ENCODE data around the gene MRPL52.
"Not testable (repeated sequence)": the region's sequence is repeated elsewhere in the genome, so short reads cannot be mapped to it uniquely, and the experiment has no call there.

MRPL52 gene

DNA sequence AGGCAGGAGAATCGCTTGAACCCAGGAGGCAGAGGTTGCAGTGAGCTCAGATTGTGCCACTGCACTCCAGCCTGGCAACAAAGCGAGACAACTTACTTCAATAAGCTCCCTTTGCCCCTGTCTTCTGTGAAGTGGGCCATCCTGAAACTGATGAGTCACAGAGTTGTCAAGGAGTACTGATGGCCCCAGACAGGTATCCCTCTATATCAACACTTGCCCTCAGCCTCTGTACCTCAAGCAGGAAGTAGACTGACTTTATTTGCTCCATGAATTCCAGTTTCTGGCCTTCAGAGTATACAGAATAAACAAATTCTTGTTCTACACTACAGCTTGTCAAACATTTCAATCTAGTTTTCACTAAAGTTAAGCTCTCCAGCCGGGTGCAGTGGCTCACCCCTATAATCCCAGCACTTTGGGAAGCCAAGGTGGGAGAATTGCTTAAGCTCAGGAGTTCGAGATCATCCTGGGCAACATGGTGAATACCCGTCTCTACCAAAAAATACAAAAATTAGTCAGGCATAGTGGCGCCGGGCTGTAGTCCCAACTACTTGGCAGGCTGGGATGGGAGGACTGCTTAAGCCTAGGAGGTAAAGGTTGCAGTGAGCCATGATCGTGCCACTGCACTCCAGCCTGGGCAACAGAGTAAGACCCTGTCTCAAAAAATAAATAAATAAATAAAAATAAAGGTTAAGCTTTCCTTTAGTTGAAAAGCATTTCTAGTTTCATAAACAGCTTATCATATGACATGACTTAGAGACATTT, 25.5 kb downstream of the MRPL52 start:
- DNase-seq, result no peak

DNA sequence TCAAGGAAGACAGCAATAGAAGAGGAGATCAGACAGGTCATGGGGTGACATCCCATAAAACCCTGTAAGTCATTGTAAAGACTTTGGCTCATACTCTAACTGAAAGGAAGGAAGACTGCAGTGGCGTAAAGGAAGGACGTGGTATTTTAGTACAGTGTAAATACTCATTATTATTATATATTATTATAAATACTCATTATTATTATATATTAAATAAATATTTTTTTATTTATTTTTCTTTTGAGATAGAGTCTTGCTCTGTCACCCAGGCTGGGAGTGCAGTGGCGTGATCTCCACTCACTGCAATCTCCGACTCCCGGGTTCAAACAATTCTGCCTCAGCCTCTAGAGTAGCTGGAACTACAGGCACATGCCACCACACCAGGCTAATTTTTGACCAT, 26.7 kb downstream of the MRPL52 start:
- no peak for DNase-seq

- DNase-seq, result not testable (repeated sequence)
These were observed 30.7 kb downstream of the MRPL52 start for GRCh38 chr14:22860377-22860776.

- DNase-seq, result no peak
These were observed 32.0 kb downstream of the MRPL52 start for GRCh38 chr14:22861651-22862050.

DNA sequence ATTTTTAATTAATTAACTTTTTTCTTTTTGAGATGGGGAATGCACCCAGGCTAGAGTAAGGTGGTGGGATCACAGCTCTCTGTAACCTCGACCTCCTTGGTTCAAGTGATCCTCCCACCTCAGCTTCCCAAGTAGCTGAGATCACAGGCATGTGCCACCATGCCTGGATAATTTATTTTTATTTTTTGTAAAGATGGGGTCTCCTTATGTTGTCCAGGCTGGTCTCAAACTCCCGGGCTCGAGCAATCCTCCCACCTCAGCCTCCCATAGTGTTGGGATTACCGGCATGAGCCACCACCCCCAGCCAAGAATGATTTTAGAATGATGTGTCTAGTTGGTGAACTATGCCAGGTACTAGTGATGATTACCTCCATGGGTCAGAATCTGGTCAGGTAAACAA, 35.3 kb downstream of the MRPL52 start:
- no peak for DNase-seq

- no peak for DNase-seq
These were observed 36.0 kb downstream of the MRPL52 start for GRCh38 chr14:22865424-22866405.

DNA sequence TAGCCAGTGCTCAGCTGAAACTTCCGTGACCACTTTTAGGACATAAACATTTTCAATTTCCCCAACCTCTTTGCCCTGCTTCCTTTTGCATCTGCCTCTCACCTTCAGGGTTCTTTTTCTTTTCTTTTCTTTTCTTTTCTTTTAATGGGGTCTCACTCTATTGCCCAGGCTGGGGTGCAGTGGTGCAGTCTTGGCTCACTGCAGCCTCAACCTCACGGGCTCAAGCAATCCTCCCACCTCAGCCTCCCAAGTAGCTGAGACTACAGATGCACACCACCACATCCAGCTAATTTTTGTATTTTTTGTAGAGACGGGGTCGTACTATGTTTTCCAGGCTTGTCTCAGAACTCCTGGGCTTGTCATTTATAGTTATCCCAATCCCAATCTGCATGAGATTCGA, 37.2 kb downstream of the MRPL52 start:
- no peak for DNase-seq

DNA sequence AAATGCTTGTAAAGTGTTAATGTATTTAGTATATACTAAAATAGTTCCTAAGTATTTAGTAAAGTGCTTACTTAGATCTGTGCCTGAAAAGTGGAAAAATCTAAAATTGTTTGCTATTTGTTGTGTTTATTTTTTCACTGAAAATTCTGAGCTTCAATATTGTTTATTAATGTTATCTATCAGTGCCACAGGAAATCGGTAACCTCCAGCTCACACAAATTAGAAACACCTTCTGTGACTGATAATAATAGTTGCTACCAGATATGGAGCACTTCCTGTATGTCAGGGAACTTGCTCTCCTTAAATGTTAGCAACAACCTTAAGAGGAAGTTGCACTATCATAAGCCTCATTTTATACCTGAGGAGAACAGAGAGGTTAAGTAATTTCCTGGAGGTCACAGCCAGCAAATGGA, 41.1 kb downstream of the MRPL52 start:
- no peak for DNase-seq

DNA sequence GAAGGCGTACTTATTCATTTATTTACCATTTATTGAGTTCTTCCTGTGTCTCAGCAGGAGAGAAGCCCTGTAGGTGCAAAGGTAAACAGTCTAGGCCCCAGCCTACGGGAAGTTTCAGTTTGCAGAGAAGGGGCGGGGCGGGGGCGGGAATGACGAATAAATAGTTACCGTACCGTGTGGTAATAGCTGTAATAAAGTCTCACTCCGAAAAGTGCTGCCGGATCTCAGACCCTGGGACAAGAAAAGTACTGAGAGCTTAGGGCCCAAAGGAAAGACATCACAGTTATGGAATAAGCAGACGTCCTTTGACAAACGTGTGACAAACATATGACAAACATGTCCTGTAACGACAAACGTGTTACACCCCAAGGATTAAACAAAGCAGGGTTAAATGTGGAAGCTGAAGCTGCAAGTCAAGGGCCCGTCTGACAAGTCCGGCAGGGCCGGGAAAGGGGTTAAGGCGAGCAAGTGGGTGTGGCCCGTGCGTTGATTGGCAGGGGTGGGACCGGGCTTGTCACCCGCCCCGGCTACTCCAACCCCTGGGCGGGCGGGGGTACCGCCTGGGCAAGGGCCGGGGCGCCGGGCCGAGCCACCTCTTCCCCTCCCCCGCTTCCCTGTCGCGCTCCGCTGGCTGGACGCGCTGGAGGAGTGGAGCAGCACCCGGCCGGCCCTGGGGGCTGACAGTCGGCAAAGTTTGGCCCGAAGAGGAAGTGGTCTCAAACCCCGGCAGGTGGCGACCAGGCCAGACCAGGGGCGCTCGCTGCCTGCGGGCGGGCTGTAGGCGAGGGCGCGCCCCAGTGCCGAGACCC, 41.7 kb downstream of the MRPL52 start, which contains the start of gene LRP10:
Gene LRP10, plus strand, starts transcription at position 517 of the 809 bp plus-strand sequence. CDS start 564 bp downstream, outside the sequence.
- DNase-seq, result peak; percentile 37

DNA sequence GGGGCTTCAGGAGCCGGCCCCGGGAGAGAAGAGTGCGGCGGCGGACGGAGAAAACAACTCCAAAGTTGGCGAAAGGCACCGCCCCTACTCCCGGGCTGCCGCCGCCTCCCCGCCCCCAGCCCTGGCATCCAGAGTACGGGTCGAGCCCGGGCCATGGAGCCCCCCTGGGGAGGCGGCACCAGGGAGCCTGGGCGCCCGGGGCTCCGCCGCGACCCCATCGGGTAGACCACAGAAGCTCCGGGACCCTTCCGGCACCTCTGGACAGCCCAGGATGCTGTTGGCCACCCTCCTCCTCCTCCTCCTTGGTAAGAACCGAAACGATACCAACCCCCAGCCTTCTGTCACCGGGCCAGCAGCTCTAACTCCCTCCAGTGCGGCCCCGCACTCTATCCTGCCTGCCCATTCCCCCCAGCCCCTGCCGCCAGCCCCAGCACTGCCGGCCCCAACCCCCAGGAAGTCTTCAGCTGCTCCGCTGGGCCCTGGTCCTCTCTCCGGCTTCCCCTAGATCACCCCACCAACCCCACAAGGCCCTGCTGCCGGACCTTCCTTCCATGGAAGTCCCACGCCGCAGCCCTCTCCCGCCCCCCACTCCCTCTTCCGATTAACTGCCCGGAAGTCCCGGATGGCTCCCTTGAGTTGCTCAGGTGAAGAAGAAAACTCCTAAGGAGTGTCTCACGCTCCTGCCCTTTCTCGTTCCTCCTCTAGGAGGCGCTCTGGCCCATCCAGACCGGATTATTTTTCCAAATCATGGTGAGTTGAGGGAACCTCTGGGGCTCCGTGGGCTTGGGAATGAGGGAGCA, 42.5 kb downstream of the MRPL52 start:
- DNase-seq, result peak; percentile 61

- DNase-seq, result no peak
These were observed 43.3 kb downstream of the MRPL52 start for GRCh38 chr14:22872833-22873520.

DNA sequence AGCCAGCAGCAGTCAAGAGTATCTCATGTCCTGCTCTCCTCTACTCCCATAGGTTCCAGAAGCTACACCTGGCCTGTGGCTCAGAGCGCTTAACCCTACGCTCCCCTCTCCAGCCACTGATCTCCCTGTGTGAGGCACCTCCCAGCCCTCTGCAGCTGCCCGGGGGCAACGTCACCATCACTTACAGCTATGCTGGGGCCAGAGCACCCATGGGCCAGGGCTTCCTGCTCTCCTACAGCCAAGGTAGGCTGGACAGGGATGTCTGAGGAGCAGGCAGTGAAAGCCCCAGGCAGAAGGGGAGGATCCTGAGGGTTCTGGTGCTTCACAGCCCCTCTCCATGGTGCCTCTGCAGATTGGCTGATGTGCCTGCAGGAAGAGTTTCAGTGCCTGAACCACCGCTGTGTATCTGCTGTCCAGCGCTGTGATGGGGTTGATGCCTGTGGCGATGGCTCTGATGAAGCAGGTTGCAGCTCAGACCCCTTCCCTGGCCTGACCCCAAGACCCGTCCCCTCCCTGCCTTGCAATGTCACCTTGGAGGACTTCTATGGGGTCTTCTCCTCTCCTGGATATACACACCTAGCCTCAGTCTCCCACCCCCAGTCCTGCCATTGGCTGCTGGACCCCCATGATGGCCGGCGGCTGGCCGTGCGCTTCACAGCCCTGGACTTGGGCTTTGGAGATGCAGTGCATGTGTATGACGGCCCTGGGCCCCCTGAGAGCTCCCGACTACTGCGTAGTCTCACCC, 45.5 kb downstream of the MRPL52 start:
- no peak for DNase-seq

DNA sequence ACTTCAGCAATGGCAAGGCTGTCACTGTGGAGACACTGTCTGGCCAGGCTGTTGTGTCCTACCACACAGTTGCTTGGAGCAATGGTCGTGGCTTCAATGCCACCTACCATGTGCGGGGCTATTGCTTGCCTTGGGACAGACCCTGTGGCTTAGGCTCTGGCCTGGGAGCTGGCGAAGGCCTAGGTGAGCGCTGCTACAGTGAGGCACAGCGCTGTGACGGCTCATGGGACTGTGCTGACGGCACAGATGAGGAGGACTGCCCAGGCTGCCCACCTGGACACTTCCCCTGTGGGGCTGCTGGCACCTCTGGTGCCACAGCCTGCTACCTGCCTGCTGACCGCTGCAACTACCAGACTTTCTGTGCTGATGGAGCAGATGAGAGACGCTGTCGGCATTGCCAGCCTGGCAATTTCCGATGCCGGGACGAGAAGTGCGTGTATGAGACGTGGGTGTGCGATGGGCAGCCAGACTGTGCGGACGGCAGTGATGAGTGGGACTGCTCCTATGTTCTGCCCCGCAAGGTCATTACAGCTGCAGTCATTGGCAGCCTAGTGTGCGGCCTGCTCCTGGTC, 46.1 kb downstream of the MRPL52 start:
- no peak for DNase-seq

- DNase-seq, result no peak
These were observed 47.4 kb downstream of the MRPL52 start for GRCh38 chr14:22877000-22877501.

- DNase-seq, result no peak
These were observed 48.9 kb downstream of the MRPL52 start for GRCh38 chr14:22878271-22879246.

DNA sequence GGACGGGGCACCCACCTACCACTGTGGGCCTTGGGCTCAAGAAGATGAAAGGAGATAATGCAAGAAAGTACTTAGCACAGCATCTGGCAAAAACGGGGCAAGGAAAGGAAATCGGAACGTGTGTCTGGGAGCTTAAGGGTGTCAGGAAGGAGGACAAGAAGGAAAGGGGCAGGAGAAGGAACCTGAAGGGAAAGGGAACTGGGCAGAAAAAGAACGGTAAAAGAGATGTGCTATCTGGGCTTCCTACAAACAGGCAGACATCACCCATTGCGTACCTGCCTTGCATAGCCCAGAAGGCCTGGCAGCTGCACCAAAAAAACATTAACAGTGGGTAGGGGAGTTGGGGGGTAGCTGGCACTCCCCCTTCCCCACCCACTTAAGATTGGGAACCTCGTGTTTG, 52.4 kb downstream of the MRPL52 start:
- no peak for DNase-seq

GRCh38 chr14:22882529-22883172, 53.0 kb downstream of the MRPL52 start:
- peak; percentile 52 for DNase-seq
